ENCODE results near the gene DVL1.

The DVL1 gene

GRCh38 chr1:1328254-1328653 is 21.0 kb downstream of the DVL1 start:
- Histone ChIP-seq H3K4me2 (ENCODE audit: low read length) (no peak overlapping the region), H3K36me3 (ENCODE audit: control insufficient read depth, low read length) (peaks cover 10% of the 10 kb centered on the region; the same call in 1 of the 2 replicates), H3K27me3 (ENCODE audit: control insufficient read depth, low read length) (no peaks in the 10 kb centered on the region), H3K4me3 (ENCODE audit: low read length) (no peak overlapping the region), H3K9me2 (replicated peaks; ENCODE audit: control insufficient read depth, low read length) (no peaks in the 10 kb centered on the region), H3K9me3 (ENCODE audit: control insufficient read depth, insufficient read depth, low read length) (peaks cover 13% of the 10 kb centered on the region), H3K4me1 (ENCODE audit: control insufficient read depth, low read length) (peaks cover 26% of the 10 kb centered on the region), H4K20me1 (ENCODE audit: control insufficient read depth, insufficient read depth, low read depth, low read length) (peaks cover 3% of the 10 kb centered on the region; the same call in 1 of the 2 replicates), H3F3A (ENCODE audit: control insufficient read depth, insufficient read depth) (no peaks in the 10 kb centered on the region), H3K79me2 (ENCODE audit: control insufficient read depth, low read length) (peaks cover 28% of the 10 kb centered on the region), H3K27ac (ENCODE audit: low read depth, low read length) (no peak overlapping the region)
- TF ChIP-seq EZH2phosphoT487 (IDR thresholded peaks at IDR 0.05; ENCODE audit: borderline replicate concordance, low read length): no peak
- TF ChIP-seq, protein P1, sequence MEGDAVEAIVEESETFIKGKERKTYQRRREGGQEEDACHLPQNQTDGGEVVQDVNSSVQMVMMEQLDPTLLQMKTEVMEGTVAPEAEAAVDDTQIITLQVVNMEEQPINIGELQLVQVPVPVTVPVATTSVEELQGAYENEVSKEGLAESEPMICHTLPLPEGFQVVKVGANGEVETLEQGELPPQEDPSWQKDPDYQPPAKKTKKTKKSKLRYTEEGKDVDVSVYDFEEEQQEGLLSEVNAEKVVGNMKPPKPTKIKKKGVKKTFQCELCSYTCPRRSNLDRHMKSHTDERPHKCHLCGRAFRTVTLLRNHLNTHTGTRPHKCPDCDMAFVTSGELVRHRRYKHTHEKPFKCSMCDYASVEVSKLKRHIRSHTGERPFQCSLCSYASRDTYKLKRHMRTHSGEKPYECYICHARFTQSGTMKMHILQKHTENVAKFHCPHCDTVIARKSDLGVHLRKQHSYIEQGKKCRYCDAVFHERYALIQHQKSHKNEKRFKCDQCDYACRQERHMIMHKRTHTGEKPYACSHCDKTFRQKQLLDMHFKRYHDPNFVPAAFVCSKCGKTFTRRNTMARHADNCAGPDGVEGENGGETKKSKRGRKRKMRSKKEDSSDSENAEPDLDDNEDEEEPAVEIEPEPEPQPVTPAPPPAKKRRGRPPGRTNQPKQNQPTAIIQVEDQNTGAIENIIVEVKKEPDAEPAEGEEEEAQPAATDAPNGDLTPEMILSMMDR (IDR thresholded peaks at IDR 0.05; ENCODE audit: low read depth, low read length, poor library complexity, severe bottlenecking): no peak

DNA sequence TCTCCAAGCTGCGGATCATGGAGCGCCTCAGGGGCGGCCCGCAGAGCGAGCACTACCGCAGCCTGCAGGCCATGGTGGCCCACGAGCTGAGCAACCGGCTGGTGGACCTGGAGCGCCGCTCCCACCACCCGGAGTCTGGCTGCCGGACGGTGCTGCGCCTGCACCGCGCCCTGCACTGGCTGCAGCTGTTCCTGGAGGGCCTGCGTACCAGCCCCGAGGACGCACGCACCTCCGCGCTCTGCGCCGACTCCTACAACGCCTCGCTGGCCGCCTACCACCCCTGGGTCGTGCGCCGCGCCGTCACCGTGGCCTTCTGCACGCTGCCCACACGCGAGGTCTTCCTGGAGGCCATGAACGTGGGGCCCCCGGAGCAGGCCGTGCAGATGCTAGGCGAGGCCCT is 21.9 kb downstream of the DVL1 start:
- H3K4me2 ChIP-seq (ENCODE audit: low read length): no peak overlapping the region
- peaks cover 15% of the 10 kb centered on the region; the same call in 1 of the 2 replicates for H3K36me3 ChIP-seq (ENCODE audit: control insufficient read depth, low read length)
- no peak for TF ChIP-seq EZH2phosphoT487 (IDR thresholded peaks at IDR 0.05; ENCODE audit: borderline replicate concordance, low read length)
- TF ChIP-seq, protein P1 (IDR thresholded peaks at IDR 0.05; ENCODE audit: low read depth, low read length, poor library complexity, severe bottlenecking): no peak
- H4K20me1 ChIP-seq (ENCODE audit: control insufficient read depth, insufficient read depth, low read depth, low read length): peaks cover 7% of the 10 kb centered on the region; the same call in 1 of the 2 replicates
- no peaks in the 10 kb centered on the region for H3F3A ChIP-seq (ENCODE audit: control insufficient read depth, insufficient read depth)
- no peaks in the 10 kb centered on the region for H3K9me2 ChIP-seq (replicated peaks; ENCODE audit: control insufficient read depth, low read length)
- peaks cover 13% of the 10 kb centered on the region for H3K9me3 ChIP-seq (ENCODE audit: control insufficient read depth, insufficient read depth, low read length)
- H3K4me1 ChIP-seq (ENCODE audit: control insufficient read depth, low read length): peaks cover 31% of the 10 kb centered on the region
- H3K27ac ChIP-seq (ENCODE audit: low read depth, low read length): no peak overlapping the region
- H3K27me3 ChIP-seq (ENCODE audit: control insufficient read depth, low read length): no peaks in the 10 kb centered on the region
- no peak overlapping the region for H3K4me3 ChIP-seq (ENCODE audit: low read length)
- H3K79me2 ChIP-seq (ENCODE audit: control insufficient read depth, low read length): peaks cover 35% of the 10 kb centered on the region

DNA sequence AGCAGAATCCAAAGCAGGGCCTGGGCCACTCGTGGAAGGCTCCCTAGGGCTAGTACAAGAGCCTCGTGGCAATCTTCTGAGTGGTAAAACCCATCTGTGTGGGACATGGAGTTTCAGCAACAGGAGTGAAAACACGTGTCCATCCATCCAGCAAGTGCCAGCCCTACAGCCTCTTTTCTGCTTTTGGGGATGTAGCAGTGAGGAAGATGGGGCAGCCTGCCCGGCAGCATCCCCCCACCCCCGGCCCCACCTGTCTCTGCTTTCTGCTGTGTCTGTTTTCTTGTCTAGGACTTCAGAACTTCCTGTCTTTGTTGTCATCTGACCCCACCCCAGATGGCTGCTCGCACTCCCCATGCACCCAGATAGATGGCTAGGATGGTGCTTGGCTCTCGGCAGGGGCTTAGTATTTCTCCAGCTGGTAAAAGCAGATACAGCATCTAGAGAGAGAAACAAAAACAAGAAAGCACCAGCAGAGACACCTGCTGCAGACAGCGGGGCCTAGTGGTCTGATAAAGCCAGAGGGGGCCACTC is 23.1 kb downstream of the DVL1 start:
- Histone ChIP-seq H3K4me3 (ENCODE audit: low read length) (peak overlapping the region; percentile 82), H3K4me1 (ENCODE audit: control insufficient read depth, low read length) (peaks cover 33% of the 10 kb centered on the region), H3K36me3 (ENCODE audit: control insufficient read depth, low read length) (peaks cover 25% of the 10 kb centered on the region; the same call in 1 of the 2 replicates), H3K9me3 (ENCODE audit: control insufficient read depth, insufficient read depth, low read length) (peaks cover 13% of the 10 kb centered on the region), H3K4me2 (ENCODE audit: low read length) (peak overlapping the region; percentile 88), H3K79me2 (ENCODE audit: control insufficient read depth, low read length) (peaks cover 47% of the 10 kb centered on the region), H3F3A (ENCODE audit: control insufficient read depth, insufficient read depth) (no peaks in the 10 kb centered on the region), H3K27me3 (ENCODE audit: control insufficient read depth, low read length) (no peaks in the 10 kb centered on the region), H3K27ac (ENCODE audit: low read depth, low read length) (no peak overlapping the region), H4K20me1 (ENCODE audit: control insufficient read depth, insufficient read depth, low read depth, low read length) (peaks cover 14% of the 10 kb centered on the region), H3K9me2 (replicated peaks; ENCODE audit: control insufficient read depth, low read length) (no peaks in the 10 kb centered on the region)
- TF ChIP-seq, protein P1 (IDR thresholded peaks at IDR 0.05; ENCODE audit: low read depth, low read length, poor library complexity, severe bottlenecking): no peak
- no peak for TF ChIP-seq EZH2phosphoT487 (IDR thresholded peaks at IDR 0.05; ENCODE audit: borderline replicate concordance, low read length)
